ENCODE data around the gene DNLZ. TPM values are rescaled to one million over a fixed set of nuclear protein-coding genes. Genes with fewer than 3 reads are reported as not detected.

Gene DNLZ
- total and polyA plus RNA-seq, 9 of the 15 experiments (the other 6 are each of a cell fraction or from before 2014, with no cell fraction given) = 0.17 to 44.6 (median 3.4) TPM

GRCh38 chr9:136363106-136363948, at the start of gene DNLZ (continued):
- peak; percentile 63 for TF ChIP-seq SIN3B (IDR thresholded peaks at IDR 0.05; ENCODE audit: low read depth)
- TF ChIP-seq L3MBTL2 (IDR thresholded peaks at IDR 0.05) = peak; percentile 100
- 0 out of 2 replicates have a peak, but pooled peaks have one; percentile 39 for TF ChIP-seq ZNF134 (CRISPR knock-in tag; conservative IDR thresholded peaks at IDR 0.05)
- peak; percentile 90; the same call in 1 of the 2 replicates for TF ChIP-seq FOXP1 (CRISPR knock-in tag; IDR thresholded peaks at IDR 0.05)
- 0 out of 2 replicates have a peak, but pooled peaks have one; percentile 58 for TF ChIP-seq DIDO1 (tag; IDR thresholded peaks at IDR 0.05; ENCODE audit: low read depth)
- peak; percentile 86; the same call in 1 of the 2 replicates for TF ChIP-seq E2F3 (CRISPR knock-in tag; IDR thresholded peaks at IDR 0.05)
- TF ChIP-seq E2F6 (IDR thresholded peaks at IDR 0.05; ENCODE audit: borderline replicate concordance in 1 of 2, extremely low read depth in 1 of 2, insufficient read depth in 1 of 2, insufficient read length in 1 of 2, low read depth in 1 of 2, low read length in 1 of 2, poor library complexity in 1 of 2, severe bottlenecking in 1 of 2) = peak; percentile 99 to 100
- peak; percentile 84 to 94 (median 93) for TF ChIP-seq CTCF (IDR thresholded peaks at IDR 0.05 in 2 of 3, conservative IDR thresholded peaks at IDR 0.05 in 1 of 3; ENCODE audit: insufficient read depth in 2 of 3, low read depth in 1 of 3, low read length in 3 of 3)
- no peak for TF ChIP-seq CGGBP1 (CRISPR knock-in tag; IDR thresholded peaks at IDR 0.05)
- TF ChIP-seq YBX1 (IDR thresholded peaks at IDR 0.05) = no peak
- peak; percentile 88; the same call in 1 of the 2 replicates for TF ChIP-seq PHF8 (IDR thresholded peaks at IDR 0.05; ENCODE audit: borderline replicate concordance, low read length)
- TF ChIP-seq NRF1 (conservative IDR thresholded peaks at IDR 0.05 in 1 of 2, IDR thresholded peaks at IDR 0.05 in 1 of 2) = peak in 1 of 2 experiments; percentile 40; a peak in 1 of 4 replicates
- TF ChIP-seq SAP30 (IDR thresholded peaks at IDR 0.05; ENCODE audit: borderline replicate concordance, insufficient read depth, low read depth, low read length, poor library complexity, severe bottlenecking) = peak; percentile 93
- TF ChIP-seq ZNF197 (CRISPR knock-in tag; IDR thresholded peaks at IDR 0.05; ENCODE audit: low read depth) = 0 out of 2 replicates have a peak, but pooled peaks have one; percentile 66
- TF ChIP-seq ZNF76 (CRISPR knock-in tag; IDR thresholded peaks at IDR 0.05; ENCODE audit: borderline replicate concordance) = no peak
- no peak for TF ChIP-seq HNRNPK (IDR thresholded peaks at IDR 0.05; ENCODE audit: low read depth, low read length, poor library complexity, severe bottlenecking)
- peak; percentile 40 for TF ChIP-seq NCOR1 (IDR thresholded peaks at IDR 0.05)
- no peak for TF ChIP-seq SFPQ (IDR thresholded peaks at IDR 0.05; ENCODE audit: low read depth, low read length)
- 0 out of 2 replicates have a peak, but pooled peaks have one; percentile 17 for TF ChIP-seq NFIC (IDR thresholded peaks at IDR 0.05)
- TF ChIP-seq STAG1 (CRISPR knock-in tag; IDR thresholded peaks at IDR 0.05; ENCODE audit: borderline replicate concordance) = peak; percentile 19; the same call in 1 of the 2 replicates

Measured in K562 (cell line).